ENCODE data around the gene MRE11.
"Not testable (repeated sequence)": the region's sequence is repeated elsewhere in the genome, so short reads cannot be mapped to it uniquely, and the experiment has no call there.

GRCh38 chr11:94391937-94392336, 101.7 kb downstream of the MRE11 start:
- not testable (repeated sequence) for TF ChIP-seq L3MBTL2 (conservative IDR thresholded peaks at IDR 0.05); ARNT (IDR thresholded peaks at IDR 0.05); FOXM1 (IDR thresholded peaks at IDR 0.05; ENCODE audit: borderline replicate concordance); NFRKB (IDR thresholded peaks at IDR 0.05); TARDBP (IDR thresholded peaks at IDR 0.05); SP1 (IDR thresholded peaks at IDR 0.05)

All from HEK293T (cell line).